ENCODE measurements around the gene DNAH1. TPM values are rescaled to one million over a fixed set of nuclear protein-coding genes. Genes with fewer than 3 reads are reported as not detected.

Gene DNAH1
- total RNA-seq, 2 experiments from 2014 or later: 5.8 to 14.2 TPM

- Histone ChIP-seq H4K20me1 (ENCODE audit: insufficient read depth, low read length) (no peaks in the 10 kb centered on the region), H3K4me2 (ENCODE audit: low read length) (no peak overlapping the region), H2AFZ (ENCODE audit: low read length) (no peak overlapping the region), H3K36me3 (ENCODE audit: insufficient read depth, low read length) (no peaks in the 10 kb centered on the region), H3K4me3 (ENCODE audit: low read depth, low read length, poor library complexity, severe bottlenecking) (no peak overlapping the region), H3K4me1 (ENCODE audit: insufficient read depth, low read length, poor library complexity, severe bottlenecking) (no peaks in the 10 kb centered on the region), H3K9me3 (ENCODE audit: low read length) (no peaks in the 10 kb centered on the region), H3K79me2 (ENCODE audit: insufficient read depth, low read depth, low read length) (no peaks in the 10 kb centered on the region), H3K9me2 (ENCODE audit: insufficient read depth, low read length) (no peaks in the 10 kb centered on the region), H3K27ac (ENCODE audit: low read depth, low read length, poor library complexity, severe bottlenecking) (no peak overlapping the region)
- TF ChIP-seq CTCF (conservative IDR thresholded peaks at IDR 0.05; ENCODE audit: low read length): peak; percentile 90
- TF ChIP-seq EZH2phosphoT487 (IDR thresholded peaks at IDR 0.05; ENCODE audit: borderline replicate concordance, low read depth, low read length): no peak
- peak; percentile 82 for DNase-seq (ENCODE audit: low spot score)
- no TSS peak for BruUV-seq (replicated peaks)
- ChIA-PET CTCF (ENCODE audit: unreplicated experiment) (interaction anchor here (0.5 to 1.2 kb wide), 6 partner anchors 24 to 96 kb away, joined by 3 to 5 read pairs (median 4); partner anchors contain the start of gene SEMA3G), POLR2A (no interaction called here)
- intact Hi-C loops (cut with micrococcal nuclease; ENCODE audit: unreplicated experiment): loop anchor here (1.0 kb wide), 2 partner anchors 34 to 94 kb away; no protein-coding TSS in a partner anchor
These were observed 69.0 kb downstream of the DNAH1 start for GRCh38 chr3:52385157-52385556.

GRCh38 chr3:52387481-52387880, 71.4 kb downstream of the DNAH1 start:
- intact Hi-C loops (cut with micrococcal nuclease; ENCODE audit: unreplicated experiment): no loop called here
- DNase-seq (ENCODE audit: low spot score): no peak
- Histone ChIP-seq H3K4me3 (ENCODE audit: low read depth, low read length, poor library complexity, severe bottlenecking) (no peak overlapping the region), H4K20me1 (ENCODE audit: insufficient read depth, low read length) (no peaks in the 10 kb centered on the region), H2AFZ (ENCODE audit: low read length) (no peak overlapping the region), H3K9me3 (ENCODE audit: low read length) (no peaks in the 10 kb centered on the region), H3K79me2 (ENCODE audit: insufficient read depth, low read depth, low read length) (no peaks in the 10 kb centered on the region), H3K9me2 (ENCODE audit: insufficient read depth, low read length) (no peaks in the 10 kb centered on the region), H3K4me2 (ENCODE audit: low read length) (no peak overlapping the region), H3K36me3 (ENCODE audit: insufficient read depth, low read length) (no peaks in the 10 kb centered on the region), H3K27ac (ENCODE audit: low read depth, low read length, poor library complexity, severe bottlenecking) (no peak overlapping the region), H3K4me1 (ENCODE audit: insufficient read depth, low read length, poor library complexity, severe bottlenecking) (no peaks in the 10 kb centered on the region)
- ChIA-PET CTCF (ENCODE audit: unreplicated experiment) (interaction anchor here (0.6 kb wide), 1 partner anchor 585 kb away, joined by 3 read pairs; no protein-coding TSS in a partner anchor), POLR2A (interaction anchor here (0.6 kb wide), 1 partner anchor 30 kb away, joined by 4 read pairs; no protein-coding TSS in a partner anchor)
- no peak for TF ChIP-seq CTCF (conservative IDR thresholded peaks at IDR 0.05; ENCODE audit: low read length)
- no peak for TF ChIP-seq EZH2phosphoT487 (IDR thresholded peaks at IDR 0.05; ENCODE audit: borderline replicate concordance, low read depth, low read length)
- no TSS peak for BruUV-seq (replicated peaks)

- Histone ChIP-seq H2AFZ (ENCODE audit: low read length) (no peak overlapping the region), H3K9me2 (ENCODE audit: insufficient read depth, low read length) (no peaks in the 10 kb centered on the region), H3K4me2 (ENCODE audit: low read length) (no peak overlapping the region), H3K27ac (ENCODE audit: low read depth, low read length, poor library complexity, severe bottlenecking) (no peak overlapping the region), H3K9me3 (ENCODE audit: low read length) (no peaks in the 10 kb centered on the region), H3K79me2 (ENCODE audit: insufficient read depth, low read depth, low read length) (no peaks in the 10 kb centered on the region), H4K20me1 (ENCODE audit: insufficient read depth, low read length) (no peaks in the 10 kb centered on the region), H3K36me3 (ENCODE audit: insufficient read depth, low read length) (no peaks in the 10 kb centered on the region), H3K4me3 (ENCODE audit: low read depth, low read length, poor library complexity, severe bottlenecking) (no peak overlapping the region), H3K4me1 (ENCODE audit: insufficient read depth, low read length, poor library complexity, severe bottlenecking) (no peaks in the 10 kb centered on the region)
- BruUV-seq (replicated peaks): no TSS peak
- intact Hi-C loops (cut with micrococcal nuclease; ENCODE audit: unreplicated experiment): no loop called here
- no peak for DNase-seq (ENCODE audit: low spot score)
- POLR2A ChIA-PET: no interaction called here
- TF ChIP-seq CTCF (conservative IDR thresholded peaks at IDR 0.05; ENCODE audit: low read length) (no peak), EZH2phosphoT487 (IDR thresholded peaks at IDR 0.05; ENCODE audit: borderline replicate concordance, low read depth, low read length) (no peak)
- CTCF ChIA-PET (ENCODE audit: unreplicated experiment): interaction anchor here (0.6 kb wide), 2 partner anchors 331 to 584 kb away, joined by 3 read pairs; no protein-coding TSS in a partner anchor
These were observed 72.3 kb downstream of the DNAH1 start for GRCh38 chr3:52388348-52388821.
